Measurements from ENCODE around the gene CCDC92. TPM values are rescaled to one million over a fixed set of nuclear protein-coding genes. Genes with fewer than 3 reads are reported as not detected.

Gene CCDC92
- polyA plus RNA-seq, 3 donors: 4.4 to 11.6 (median 5.5) TPM

DNA sequence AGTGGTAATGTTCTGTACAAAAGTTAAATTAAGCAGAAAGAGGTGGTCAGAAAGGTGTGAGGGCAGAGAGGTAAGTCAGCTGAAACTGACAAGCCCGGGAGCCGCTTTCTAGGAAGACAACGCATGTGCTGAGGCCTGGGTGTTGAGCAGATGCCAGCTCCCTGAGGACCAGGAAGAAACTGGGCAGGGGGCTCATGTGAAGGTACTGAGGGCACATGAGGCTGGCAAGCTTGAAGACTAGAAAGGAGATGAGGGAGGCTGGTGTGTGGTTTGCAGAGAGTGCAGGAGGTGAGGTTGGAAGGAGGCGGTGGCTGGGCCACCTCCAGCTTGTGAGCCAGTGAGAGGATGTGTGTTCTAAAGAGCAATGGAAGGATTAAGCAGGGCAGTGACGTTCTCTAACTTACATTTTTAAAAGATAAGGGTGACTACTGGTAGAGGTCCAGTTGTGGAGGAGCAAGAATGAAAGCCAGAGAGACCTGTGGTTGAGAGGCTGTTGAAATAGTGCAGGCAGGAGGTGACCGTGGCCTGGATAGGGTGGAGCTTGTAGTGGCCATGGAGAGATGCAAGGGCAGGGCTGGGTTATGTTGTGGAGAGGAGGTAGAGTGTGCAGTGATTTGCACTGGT, 29.5 kb upstream of the CCDC92 start:
- no peak overlapping the region for H2AFZ ChIP-seq (ENCODE audit: insufficient read depth, low read depth, low read length, poor library complexity, severe bottlenecking)
- no peak for DNase-seq
- no peak overlapping the region for H3K9ac ChIP-seq (ENCODE audit: insufficient read depth, low read length, poor library complexity, severe bottlenecking)
- H3K4me3 ChIP-seq (replicated peaks in 1 of 3; ENCODE audit: low read depth in 2 of 3, low read length in 3 of 3): no peak overlapping the region
- WGBS (ENCODE audit: insufficient coverage): 91% methylated on average over 6 of the region's 6 CpGs
- no peak overlapping the region for H3K4me2 ChIP-seq (replicated peaks; ENCODE audit: extremely low read depth, low read length, poor library complexity, severe bottlenecking)
- Mint-ChIP-seq H3K27me3 (ENCODE audit: low read depth in 3 of 3) (peaks cover 0 to 2% (median 0%) of the 10 kb centered on the region in 3 donors), H3K9me3 (no peaks in the 10 kb centered on the region), H3K4me1 (peaks cover 12% of the 10 kb centered on the region), H3K4me3 (no peak overlapping the region), H3K27ac (no peak overlapping the region), H3K36me3 (peaks cover 19 to 20% of the 10 kb centered on the region in 2 donors)
- H3K27me3 ChIP-seq (ENCODE audit: control insufficient read depth in 2 of 2, insufficient read depth in 2 of 2, low read length in 2 of 2): no peaks in the 10 kb centered on the region
- H4K20me1 ChIP-seq (ENCODE audit: insufficient read depth, low read length): no peaks in the 10 kb centered on the region
- TF ChIP-seq, protein P1, sequence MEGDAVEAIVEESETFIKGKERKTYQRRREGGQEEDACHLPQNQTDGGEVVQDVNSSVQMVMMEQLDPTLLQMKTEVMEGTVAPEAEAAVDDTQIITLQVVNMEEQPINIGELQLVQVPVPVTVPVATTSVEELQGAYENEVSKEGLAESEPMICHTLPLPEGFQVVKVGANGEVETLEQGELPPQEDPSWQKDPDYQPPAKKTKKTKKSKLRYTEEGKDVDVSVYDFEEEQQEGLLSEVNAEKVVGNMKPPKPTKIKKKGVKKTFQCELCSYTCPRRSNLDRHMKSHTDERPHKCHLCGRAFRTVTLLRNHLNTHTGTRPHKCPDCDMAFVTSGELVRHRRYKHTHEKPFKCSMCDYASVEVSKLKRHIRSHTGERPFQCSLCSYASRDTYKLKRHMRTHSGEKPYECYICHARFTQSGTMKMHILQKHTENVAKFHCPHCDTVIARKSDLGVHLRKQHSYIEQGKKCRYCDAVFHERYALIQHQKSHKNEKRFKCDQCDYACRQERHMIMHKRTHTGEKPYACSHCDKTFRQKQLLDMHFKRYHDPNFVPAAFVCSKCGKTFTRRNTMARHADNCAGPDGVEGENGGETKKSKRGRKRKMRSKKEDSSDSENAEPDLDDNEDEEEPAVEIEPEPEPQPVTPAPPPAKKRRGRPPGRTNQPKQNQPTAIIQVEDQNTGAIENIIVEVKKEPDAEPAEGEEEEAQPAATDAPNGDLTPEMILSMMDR (IDR thresholded peaks at IDR 0.05): no peak
- H3K4me1 ChIP-seq (ENCODE audit: control insufficient read depth in 1 of 2, insufficient read depth in 2 of 2, low read length in 2 of 2): peaks cover 11 to 15% of the 10 kb centered on the region in 2 donors
- intact Hi-C loops (cut with micrococcal nuclease): no loop called here
- H3K36me3 ChIP-seq (replicated peaks in 1 of 2; ENCODE audit: control insufficient read depth in 1 of 2, insufficient read depth in 2 of 2, low read length in 2 of 2): peaks cover 14 to 44% of the 10 kb centered on the region in 2 donors
- H3K27ac ChIP-seq (ENCODE audit: low read depth in 1 of 2, low read length in 2 of 2): no peak overlapping the region
- no peaks in the 10 kb centered on the region for H3K9me3 ChIP-seq (replicated peaks in 1 of 2; ENCODE audit: control insufficient read depth in 1 of 2, insufficient read depth in 1 of 2, low read length in 2 of 2)
- H3K79me2 ChIP-seq (ENCODE audit: insufficient read depth, low read length): no peaks in the 10 kb centered on the region

DNA sequence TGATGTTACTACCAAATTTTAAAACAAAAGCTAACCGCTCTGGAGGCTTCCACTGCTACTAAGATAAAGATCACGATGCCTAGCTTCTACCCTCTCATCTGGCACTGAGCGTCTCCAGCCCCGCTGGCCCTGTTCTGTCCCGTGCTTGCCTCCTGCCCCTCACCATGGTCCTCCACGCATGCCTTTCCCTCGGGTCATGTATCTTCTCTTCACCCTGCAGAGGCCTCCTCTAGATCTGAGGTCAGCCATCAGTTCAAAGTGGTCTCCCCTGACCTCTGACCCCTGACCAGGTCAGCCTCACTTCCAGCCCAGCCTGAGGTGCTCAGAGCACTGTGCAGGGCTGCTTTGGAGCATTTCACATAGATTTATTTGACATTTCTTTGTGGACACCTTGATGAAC, 28.7 kb upstream of the CCDC92 start:
- Mint-ChIP-seq H3K27me3 (ENCODE audit: low read depth in 3 of 3) (peaks cover 0 to 2% (median 0%) of the 10 kb centered on the region in 3 donors), H3K36me3 (peaks cover 17 to 23% of the 10 kb centered on the region in 2 donors), H3K9me3 (no peaks in the 10 kb centered on the region), H3K4me1 (peaks cover 5% of the 10 kb centered on the region), H3K4me3 (no peak overlapping the region), H3K27ac (no peak overlapping the region)
- Histone ChIP-seq H4K20me1 (ENCODE audit: insufficient read depth, low read length) (no peaks in the 10 kb centered on the region), H3K27ac (ENCODE audit: low read depth in 1 of 2, low read length in 2 of 2) (no peak overlapping the region), H3K79me2 (ENCODE audit: insufficient read depth, low read length) (no peaks in the 10 kb centered on the region), H3K36me3 (replicated peaks in 1 of 2; ENCODE audit: control insufficient read depth in 1 of 2, insufficient read depth in 2 of 2, low read length in 2 of 2) (peaks cover 14 to 51% of the 10 kb centered on the region in 2 donors), H3K4me2 (replicated peaks; ENCODE audit: extremely low read depth, low read length, poor library complexity, severe bottlenecking) (no peak overlapping the region), H3K9me3 (replicated peaks in 1 of 2; ENCODE audit: control insufficient read depth in 1 of 2, insufficient read depth in 1 of 2, low read length in 2 of 2) (no peaks in the 10 kb centered on the region), H3K9ac (ENCODE audit: insufficient read depth, low read length, poor library complexity, severe bottlenecking) (no peak overlapping the region), H3K4me1 (ENCODE audit: control insufficient read depth in 1 of 2, insufficient read depth in 2 of 2, low read length in 2 of 2) (peaks cover 4 to 7% of the 10 kb centered on the region in 2 donors), H3K27me3 (ENCODE audit: control insufficient read depth in 2 of 2, insufficient read depth in 2 of 2, low read length in 2 of 2) (no peaks in the 10 kb centered on the region), H2AFZ (ENCODE audit: insufficient read depth, low read depth, low read length, poor library complexity, severe bottlenecking) (no peak overlapping the region), H3K4me3 (replicated peaks in 1 of 3; ENCODE audit: low read depth in 2 of 3, low read length in 3 of 3) (no peak overlapping the region)
- no peak for DNase-seq
- intact Hi-C loops (cut with micrococcal nuclease): no loop called here
- TF ChIP-seq, protein P1 (IDR thresholded peaks at IDR 0.05): no peak
- 96% methylated on average over 7 of the region's 7 CpGs for WGBS (ENCODE audit: insufficient coverage)

Data from CD14-positive monocyte (primary cell).